Gastrocnemius medialis (tissue), 4 donors: ENCODE measurements around the gene RBPJ.

Experiments used
- CTCF ChIP-seq, 5 experiments: fragments of 450-650 bp in 3 of 5; fragments of 200-600 bp in 2 of 5; sonication (generic) in 2 of 5; IDR thresholded peaks in 4 of 5; conservative IDR thresholded peaks in 1 of 5; 1 replicate in 4 of 5; 2 replicates in 1 of 5; pipeline ENCODE4 v1.5.1; 2016 to 2019; ENCODE audit warnings: antibody characterized with exemption in 5 of 5, mild to moderate bottlenecking in 3 of 5, moderate library complexity in 3 of 5
- POLR2A ChIP-seq, 2 donors: fragments of 450-650 bp; IDR thresholded peaks; one replicate each; pipeline ENCODE4 v1.6.1; 2017; ENCODE audit warnings: antibody characterized with exemption in 2 of 2, mild to moderate bottlenecking in 2 of 2, moderate library complexity in 2 of 2

GRCh38 chr4:26320538-26321372, at the start of gene RBPJ:
- TF ChIP-seq POLR2A (IDR thresholded peaks at IDR 0.05) (peak; percentile 64 to 66), CTCF (IDR thresholded peaks at IDR 0.05 in 4 of 5, conservative IDR thresholded peaks at IDR 0.05 in 1 of 5) (no peak)
